Body of pancreas (tissue), 4 donors: ENCODE data around the gene EPB41.

ENCODE experiments used
- POLR2A ChIP-seq, 3 donors: fragments of 450-650 bp; IDR thresholded peaks; one replicate each; pipeline ENCODE4 v1.6.1; 2016; ENCODE audit warnings: antibody characterized with exemption in 3 of 3, mild to moderate bottlenecking in 2 of 3
- TF ChIP-seq, protein P1 (sequence below), 7 experiments: fragments of 450-650 bp in 4 of 7; fragments of 200-600 bp in 3 of 7; sonication (generic) in 3 of 7; IDR thresholded peaks; one replicate each; pipeline ENCODE4 v1.5.1; 2016 to 2019; ENCODE audit warnings: antibody characterized with exemption in 7 of 7

DNA sequence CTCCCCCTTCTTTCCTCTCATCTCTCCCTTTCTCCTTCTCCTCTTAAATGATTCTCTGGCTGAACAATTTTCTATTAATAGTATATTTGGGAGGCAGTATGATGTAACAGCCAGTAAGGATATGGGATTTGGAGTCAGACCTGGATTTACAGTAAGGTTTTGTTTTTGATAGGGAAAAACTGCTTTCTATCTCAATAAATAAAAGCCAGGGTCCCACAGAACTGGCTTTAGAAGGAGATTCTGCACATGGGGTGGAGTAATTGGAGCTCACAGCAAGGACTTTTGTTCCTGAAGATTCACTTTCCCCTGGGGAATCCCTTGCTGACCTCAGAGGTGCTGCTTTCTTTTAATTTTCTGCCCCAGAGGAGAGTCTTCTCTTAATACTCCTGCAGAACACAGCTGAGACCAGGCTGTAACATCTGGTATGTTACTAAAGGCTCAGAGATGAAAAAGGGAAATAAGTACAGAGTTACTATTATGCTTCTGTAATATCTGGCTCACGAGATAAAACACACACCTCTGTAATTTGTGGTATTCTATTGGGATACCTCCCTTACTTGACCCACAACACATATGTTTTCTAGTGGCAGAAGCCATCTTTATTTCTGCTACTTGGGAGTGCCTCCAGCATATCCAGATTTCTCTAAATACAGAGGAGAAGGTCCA, 13.4 kb downstream of the EPB41 start:
- TF ChIP-seq, protein P1, sequence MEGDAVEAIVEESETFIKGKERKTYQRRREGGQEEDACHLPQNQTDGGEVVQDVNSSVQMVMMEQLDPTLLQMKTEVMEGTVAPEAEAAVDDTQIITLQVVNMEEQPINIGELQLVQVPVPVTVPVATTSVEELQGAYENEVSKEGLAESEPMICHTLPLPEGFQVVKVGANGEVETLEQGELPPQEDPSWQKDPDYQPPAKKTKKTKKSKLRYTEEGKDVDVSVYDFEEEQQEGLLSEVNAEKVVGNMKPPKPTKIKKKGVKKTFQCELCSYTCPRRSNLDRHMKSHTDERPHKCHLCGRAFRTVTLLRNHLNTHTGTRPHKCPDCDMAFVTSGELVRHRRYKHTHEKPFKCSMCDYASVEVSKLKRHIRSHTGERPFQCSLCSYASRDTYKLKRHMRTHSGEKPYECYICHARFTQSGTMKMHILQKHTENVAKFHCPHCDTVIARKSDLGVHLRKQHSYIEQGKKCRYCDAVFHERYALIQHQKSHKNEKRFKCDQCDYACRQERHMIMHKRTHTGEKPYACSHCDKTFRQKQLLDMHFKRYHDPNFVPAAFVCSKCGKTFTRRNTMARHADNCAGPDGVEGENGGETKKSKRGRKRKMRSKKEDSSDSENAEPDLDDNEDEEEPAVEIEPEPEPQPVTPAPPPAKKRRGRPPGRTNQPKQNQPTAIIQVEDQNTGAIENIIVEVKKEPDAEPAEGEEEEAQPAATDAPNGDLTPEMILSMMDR (IDR thresholded peaks at IDR 0.05): no peak
- TF ChIP-seq POLR2A (IDR thresholded peaks at IDR 0.05): no peak
